ENCODE results near the gene OR7G1.

The OR7G1 gene

GRCh38 chr19:9115307-9115813 is at the start of gene OR7G1:
TSS of gene OR7G1 (minus strand) at chr19:9115763. CDS start at chr19:9115763, 0 bp downstream.
- Histone ChIP-seq H3K4me3 (no peak within 1 kb of the TSS), H3K27ac (no peak within 1 kb of the TSS)
- no peak for TF ChIP-seq CTCF (IDR thresholded peaks at IDR 0.05)
- no peak for DNase-seq (ENCODE audit: low spot score)

GRCh38 chr19:9165261-9165660 is 49.7 kb upstream of the OR7G1 start:
- no peak overlapping the region for H3K27ac ChIP-seq
- H3K4me3 ChIP-seq, result no peak overlapping the region
- no peak for TF ChIP-seq CTCF (IDR thresholded peaks at IDR 0.05)
- DNase-seq (ENCODE audit: low spot score), result no peak

DNA sequence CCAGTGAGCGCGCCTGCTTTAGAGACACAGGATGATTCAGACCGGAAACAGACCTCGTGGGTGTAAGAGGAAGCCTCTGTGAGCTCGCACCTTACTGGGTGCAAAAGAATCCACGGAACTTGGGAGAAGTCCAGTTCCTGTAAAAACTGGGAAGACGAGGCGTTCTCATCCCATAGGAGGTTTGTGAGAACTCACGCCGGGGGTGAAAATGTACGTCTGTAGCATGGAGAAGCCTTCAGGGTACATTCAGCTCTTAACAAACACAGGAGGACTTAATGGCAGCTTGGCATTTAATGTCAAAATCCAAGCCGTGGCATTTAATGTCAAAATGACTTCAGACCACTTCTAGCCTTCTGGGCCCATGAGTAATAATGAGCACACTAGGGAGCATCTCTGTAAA is 45.9 kb upstream of the OR7G1 start:
- no peak for TF ChIP-seq CTCF (IDR thresholded peaks at IDR 0.05)
- Histone ChIP-seq H3K27ac (no peak overlapping the region), H3K4me3 (no peak overlapping the region)
- DNase-seq (ENCODE audit: low spot score), result no peak

- H3K4me3 ChIP-seq, result no peak overlapping the region
- no peak for DNase-seq (ENCODE audit: low spot score)
- H3K27ac ChIP-seq, result no peak overlapping the region
- TF ChIP-seq CTCF (IDR thresholded peaks at IDR 0.05), result no peak
These were observed 44.3 kb upstream of the OR7G1 start for GRCh38 chr19:9159891-9160290.

DNA sequence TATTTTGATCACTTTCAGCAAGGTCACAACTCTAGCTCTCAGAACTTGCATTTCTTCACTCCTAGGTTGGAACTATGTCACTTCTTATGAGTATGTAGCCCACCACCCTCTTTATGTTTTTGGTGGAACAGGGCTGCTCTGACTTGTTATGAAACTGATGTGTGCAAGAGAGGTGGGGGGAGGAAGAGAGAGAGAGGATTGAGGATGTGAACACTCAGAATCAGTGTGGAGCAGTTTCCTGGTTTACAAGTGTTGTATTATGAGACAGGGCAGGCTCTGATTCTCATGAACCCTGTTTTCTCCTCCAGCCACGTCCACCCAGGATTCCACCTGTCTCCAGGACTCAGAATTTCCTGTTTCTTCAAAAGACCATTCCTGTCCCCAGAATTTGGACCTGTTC is 40.7 kb upstream of the OR7G1 start:
- no peak overlapping the region for H3K27ac ChIP-seq
- DNase-seq (ENCODE audit: low spot score), result no peak
- TF ChIP-seq CTCF (IDR thresholded peaks at IDR 0.05), result no peak
- H3K4me3 ChIP-seq, result no peak overlapping the region

GRCh38 chr19:9155591-9155990 is 40.0 kb upstream of the OR7G1 start:
- Histone ChIP-seq H3K27ac (no peak overlapping the region), H3K4me3 (no peak overlapping the region)
- DNase-seq (ENCODE audit: low spot score), result no peak
- no peak for TF ChIP-seq CTCF (IDR thresholded peaks at IDR 0.05)

DNA sequence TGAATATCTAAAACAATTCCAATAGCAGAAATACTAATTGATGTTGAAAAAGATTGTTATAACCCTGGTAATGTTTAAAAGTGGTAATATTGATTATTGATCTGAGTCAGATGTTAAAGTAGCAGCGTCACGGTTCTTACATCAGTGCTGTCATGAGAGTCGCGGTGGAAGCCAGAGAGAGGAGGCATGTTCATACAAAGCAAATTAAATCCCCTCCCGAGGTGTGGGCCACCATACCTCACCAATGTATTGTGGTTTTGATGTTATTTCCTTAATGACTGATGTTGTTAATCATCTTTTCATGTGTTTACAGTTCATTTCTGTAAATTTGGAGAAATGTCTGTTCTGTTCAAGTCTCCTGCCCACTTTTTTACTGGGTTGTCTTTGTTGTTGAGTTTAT is 35.8 kb upstream of the OR7G1 start:
- DNase-seq (ENCODE audit: low spot score), result no peak
- Histone ChIP-seq H3K27ac (no peak overlapping the region), H3K4me3 (no peak overlapping the region)
- no peak for TF ChIP-seq CTCF (IDR thresholded peaks at IDR 0.05)

Measured in coronary artery (tissue), 2 donors.